ENCODE data around the gene NSMF.
"Not testable (repeated sequence)": the region's sequence is repeated elsewhere in the genome, so short reads cannot be mapped to it uniquely, and the experiment has no call there.

NSMF gene

DNA sequence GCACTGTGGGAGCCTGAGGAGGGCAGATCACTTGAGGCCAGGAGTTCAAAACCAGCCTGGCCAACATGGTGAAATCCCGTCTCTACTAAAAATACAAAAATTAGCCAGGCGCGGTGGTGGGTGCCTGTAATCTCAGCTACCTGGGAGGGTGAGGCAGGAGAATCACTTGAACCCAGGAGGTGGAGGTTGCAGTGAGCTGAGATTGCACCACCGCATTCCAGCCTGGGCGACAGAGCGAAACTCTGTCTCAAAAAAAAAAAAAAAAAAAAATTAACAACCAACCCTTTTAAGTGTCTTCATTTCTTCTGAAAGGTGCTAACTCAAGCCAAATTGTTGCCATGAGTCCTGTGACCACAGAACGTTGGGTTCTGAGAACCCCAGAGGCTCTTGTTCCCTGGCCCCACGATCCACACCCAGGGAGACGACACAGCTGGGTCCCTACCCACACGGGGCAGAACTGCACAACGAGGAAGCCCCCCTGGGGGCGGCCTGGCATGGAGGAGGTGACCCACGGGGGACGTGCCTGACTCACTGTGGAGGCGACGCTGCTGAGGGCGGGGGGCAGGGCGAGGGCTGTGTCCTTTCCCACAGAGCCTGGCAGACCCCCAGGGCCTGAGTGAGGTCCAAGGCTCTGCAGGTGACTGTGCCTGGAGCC, 48.8 kb downstream of the NSMF start:
- DNase-seq, result not testable (repeated sequence)

DNA sequence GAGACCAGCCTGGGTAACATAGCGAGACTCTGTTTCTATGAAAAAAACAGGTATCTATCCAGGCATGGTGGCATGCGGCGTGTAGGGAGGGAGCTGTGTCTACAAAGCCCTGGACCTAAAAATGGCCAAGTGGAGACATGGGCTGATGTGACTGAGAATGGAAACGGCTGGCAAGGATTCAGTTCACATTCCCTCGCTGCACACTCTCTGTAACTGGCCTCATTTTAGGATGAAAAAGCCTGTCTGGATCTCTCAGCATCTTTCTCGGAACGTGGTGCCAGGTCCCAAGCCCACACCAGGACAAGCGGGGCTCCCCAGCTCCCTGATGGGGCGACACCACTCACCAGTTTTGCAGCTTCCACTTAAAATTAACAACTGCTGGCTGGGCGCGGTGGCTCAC, 49.6 kb downstream of the NSMF start:
- no peak for DNase-seq

DNA sequence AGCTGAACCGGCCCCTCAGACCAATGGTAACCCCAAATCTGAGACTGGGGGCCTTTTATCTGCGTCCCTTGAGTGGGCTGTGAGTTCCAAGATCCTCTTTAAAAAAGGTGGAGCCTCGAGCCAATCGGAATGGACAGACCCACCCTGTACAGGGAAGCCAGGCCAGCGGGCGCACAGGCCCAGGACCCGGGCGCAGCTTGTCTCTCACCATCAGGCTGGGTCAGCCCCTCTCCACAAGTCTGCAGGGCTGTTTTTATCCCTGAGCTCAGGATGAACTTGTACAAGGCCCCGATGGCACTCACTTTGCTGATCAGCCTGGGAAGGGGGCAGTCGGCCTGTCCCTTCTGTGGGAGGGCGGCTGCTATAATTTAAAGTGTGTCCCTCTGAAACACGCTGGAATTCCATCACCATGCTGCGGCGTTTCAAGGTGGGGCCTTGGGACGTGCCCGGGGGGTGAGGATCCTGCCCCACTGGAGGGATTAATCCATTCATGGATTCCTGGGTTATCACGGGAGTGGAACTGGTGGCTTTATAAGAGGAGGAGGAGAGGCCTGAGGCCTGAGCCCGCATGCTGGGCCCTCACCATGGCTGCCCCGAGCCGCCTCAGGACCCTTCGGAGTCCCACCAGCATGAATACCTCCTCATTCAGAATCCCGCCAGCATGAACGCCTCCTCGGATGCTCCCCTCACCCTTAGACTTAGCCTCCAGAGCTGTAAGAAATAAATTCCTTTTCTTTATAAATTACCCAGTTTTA, 50.3 kb downstream of the NSMF start:
- DNase-seq, result no peak

DNA sequence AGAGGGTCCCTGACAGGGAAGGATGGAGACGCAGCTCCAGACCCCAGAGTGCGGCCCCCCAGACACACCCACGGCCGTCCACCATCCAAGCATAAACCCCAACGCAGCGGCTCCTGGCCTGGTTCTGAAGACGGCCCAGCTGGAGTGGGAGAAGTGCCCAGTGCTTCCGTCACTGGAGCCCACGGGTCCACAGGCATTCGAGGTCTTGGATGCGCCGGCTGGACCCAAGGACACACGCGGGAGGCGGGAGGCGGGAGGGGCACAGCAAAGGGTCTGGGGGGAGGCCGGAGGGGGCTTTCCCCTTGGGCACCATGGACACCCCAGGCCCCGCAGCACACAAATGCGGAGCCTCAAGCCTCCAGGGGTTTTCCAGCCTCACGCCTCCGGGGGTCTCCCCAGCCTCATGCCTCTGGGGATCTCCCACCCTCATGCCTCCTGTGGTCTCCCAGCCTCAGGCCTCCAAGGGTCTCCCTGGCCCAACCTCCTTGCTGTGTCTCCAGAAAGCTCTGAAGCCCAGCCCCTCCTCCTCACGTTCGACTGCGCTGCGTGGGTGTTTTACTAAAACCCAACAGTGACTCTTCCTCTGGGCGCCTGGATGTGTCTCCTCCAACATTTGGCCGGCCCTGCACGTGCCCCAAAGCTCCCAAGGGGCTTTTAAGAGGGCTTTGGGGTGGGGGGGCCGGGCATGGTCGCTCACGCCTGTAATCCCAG, 51.4 kb downstream of the NSMF start:
- DNase-seq, result no peak

DNA sequence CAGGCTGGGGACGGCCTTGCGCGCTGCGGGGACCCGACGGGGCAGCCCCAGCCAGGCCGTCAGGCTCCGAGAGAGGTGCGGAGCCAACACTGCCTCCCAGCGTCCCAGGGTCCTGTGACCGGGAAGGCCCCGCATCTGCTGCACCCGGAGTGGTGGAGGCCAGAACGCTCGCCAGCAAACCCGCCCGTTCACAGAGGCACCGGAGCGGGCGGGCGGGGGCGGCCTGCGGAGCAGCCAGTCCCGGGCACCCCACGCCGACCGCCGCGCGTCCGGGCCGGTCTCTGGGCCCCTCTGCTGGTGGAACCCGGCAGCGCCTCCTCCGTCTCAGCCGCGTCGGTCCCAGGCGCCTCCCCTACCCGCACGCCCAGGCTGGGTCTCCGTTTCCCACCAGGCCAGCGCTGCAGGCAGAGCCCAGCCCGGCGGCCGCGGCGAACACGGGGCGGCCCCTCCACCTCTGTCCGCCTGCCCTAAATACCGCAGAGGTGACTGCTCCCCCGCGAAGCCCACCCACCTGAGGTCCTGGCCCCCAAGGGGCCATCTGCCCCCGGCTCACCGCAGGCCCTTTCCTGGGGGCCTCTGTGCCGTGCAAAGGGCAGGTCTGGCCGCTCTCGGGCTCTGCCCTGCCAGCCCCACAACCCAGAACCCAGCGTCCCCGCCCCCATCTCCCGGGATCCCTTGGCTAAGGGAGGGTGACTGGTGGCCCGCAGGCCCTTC, 52.1 kb downstream of the NSMF start:
- DNase-seq, result peak; percentile 58 to 68

DNA sequence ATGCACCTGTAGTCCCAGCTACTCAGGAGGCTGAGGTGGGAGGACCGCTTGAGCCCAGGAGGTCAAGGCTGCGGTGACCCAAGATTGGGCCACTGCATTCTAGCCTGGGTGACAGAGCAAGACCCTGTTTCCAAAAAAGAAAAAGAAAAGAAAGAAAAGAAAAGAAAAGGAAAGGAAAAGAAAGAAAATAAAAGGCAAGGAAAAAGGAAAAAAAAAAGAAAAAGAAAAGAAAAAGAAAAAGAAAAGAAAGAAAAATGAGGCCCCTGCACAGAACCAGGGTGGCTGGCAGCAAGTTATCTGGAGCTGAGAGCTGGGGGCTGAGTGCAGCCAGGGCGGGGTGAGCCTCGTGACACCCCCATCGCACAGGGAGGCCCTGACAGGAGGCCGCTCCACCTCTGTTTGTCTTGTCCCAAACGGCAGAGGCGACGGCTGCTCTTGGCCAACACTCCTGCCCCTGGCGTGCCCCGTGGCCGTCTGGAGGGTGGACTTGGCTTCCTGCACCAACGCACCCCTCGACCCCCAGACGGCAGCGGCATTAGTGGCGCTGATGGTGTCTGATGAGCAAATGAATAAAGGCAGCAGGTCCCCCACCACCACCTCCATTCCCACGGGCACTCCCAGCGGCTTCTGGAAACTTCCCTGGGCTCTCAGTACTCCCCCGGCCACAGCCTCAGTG, 52.9 kb downstream of the NSMF start:
- DNase-seq, result no peak

DNA sequence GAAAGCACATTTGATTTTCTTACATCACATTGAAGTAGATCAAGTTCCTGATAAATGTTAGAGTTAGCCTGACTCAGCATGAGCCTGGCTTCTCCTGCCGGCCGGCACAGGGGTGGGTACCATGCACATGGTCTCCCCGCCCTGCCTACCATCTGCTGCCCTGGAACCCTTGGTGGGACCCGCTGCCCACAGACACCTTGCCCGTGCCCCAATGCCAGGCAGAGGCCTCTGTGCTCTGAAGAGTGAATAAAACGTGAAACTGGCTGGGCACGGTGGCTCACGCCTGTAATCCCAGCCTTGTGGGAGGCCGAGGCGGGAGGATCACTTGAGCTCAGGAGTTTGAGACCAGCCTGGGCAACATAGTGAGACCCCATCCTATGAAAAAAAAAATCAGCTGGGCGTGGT, 53.5 kb downstream of the NSMF start:
- no peak for DNase-seq

DNA sequence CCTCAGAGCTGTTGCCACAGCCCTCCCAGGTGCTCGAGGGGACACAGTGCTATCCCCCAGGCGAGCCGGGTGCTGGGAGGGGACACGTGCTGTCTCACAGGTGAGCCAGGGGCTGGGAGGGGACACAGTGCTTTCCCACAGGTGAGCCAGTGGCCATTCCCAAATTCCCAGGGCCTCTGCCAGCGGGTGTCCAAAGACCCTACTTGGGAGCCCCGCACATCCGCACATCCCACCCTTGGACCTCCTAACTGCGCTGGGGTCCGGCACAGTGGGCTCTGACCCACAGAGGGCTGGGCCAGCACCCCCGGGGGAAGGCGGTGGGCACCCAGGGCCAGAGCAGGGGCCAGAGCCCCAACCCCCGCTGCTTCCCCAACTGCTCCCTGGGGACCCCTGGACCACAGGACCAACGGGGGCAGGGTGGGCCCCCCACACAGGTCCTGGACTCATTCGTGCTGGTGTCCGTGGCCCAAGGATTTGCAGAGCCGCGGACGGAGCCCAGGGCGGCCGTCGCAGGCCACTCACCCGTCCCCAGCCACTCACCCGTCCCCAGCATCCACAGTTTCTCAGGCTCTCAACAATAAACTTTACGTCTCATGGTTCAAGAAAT, 54.1 kb downstream of the NSMF start:
- no peak for DNase-seq

DNA sequence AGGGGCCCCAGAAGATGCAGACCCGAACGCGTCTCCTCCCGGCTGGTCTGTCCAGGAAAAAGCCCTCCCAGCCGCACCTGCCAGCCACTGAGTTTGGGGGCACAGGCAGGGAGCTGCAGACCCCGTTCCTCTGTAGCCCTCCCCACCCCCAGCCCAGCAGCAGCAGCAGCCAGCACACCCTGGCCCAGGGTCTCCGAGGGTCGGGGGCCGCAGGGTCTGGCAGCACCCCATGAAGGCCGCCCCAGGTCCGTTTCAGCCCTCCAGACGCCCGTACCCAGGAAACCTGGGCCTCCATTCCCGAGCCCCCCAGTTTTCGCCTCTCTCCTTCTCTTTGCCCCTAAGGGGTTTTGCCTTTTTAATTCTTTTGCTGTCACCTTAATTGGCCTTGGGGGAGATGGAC, 55.9 kb downstream of the NSMF start:
- no peak for DNase-seq

DNA sequence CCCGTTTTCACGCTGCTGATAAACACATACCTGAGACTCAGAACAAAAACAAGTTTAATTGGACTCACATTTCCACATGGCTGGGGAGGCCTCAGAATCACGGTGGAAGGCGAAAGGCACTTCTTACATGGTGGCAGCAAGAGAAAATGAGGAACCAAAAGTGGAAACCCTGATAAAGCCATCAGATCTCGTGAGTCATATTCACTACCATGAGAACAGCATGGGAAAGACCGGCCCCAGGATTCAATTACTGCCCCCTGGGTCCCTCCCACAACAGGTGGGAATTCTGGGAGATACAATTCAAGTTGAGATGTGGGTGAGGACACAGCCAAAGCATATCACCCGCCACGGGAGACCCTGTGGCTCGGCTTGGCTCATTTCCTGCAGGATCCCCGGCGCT, 56.4 kb downstream of the NSMF start:
- no peak for DNase-seq

DNA sequence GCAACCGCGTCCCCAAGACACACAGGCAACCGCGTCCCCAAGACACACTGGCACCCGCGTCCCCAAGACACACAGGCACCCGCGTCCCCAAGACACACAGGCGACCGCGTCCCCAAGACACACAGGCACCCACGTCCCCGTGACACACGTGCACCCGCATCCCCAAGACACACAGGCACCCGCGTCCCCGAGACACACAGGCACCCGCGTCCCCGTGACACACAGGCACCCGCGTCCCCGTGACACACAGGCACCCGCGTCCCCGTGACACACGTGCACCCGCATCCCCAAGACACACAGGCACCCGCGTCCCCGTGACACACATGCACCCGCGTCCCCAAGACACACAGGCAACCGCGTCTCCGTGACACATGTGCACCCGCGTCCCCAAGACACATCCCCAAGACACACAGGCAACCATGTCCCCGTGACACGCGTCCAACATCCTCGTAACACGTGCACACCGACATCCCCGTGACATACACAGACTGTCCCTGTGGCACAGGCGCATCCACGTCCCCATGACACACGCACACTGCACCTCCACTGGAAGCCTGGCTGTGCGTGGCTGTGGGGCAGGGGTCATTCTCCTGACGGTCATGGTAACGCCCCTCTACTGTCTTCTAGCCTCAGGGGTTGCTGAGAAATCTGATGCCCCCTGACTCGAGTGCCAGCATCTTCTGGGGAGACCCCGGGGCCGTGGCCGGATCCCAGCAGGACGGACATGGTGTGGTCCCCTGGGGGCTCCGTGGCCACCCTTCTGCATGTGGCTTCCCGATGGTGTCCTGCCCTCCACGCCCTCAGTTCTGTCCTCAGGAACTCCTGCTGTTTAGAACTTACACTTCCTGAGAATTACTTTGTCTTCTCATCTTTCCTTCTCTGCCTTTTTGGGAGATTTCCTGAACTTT, 60.3 kb downstream of the NSMF start:
- DNase-seq, result no peak

DNA sequence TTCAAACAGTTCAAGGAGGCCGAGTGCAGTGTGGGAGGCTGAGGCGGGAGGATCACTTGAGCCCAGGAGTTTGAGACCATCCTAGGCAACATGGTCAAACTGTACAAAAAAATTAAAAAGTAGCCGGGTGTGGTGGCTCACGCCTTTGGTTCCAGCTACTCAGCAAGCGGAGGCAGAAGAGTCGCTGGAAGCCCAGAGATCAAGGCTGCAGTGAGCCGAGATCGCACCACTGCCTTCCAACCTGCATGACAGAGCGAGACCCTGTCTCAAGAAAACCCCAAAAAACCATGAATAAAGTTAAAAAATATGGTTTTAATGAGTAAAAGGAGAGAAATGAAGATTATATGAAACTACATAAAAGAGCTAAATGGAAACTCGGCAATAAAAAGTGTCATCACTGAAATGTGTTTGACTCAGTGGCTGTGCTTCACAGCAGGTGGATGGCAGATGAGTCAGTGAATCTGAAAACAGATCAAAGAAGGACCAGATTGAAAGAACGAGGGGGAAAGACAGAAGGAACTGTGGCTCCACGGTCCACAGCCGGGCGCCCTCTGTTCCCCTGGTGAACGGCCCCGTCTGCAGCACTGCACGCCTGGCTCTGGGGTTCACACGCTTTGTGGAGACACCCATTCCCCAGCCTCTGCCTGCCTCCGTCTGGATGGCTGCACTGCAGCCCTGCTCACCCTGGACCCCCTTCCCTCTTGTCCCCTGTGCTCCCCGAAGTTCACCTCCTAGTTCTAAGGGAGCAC, 61.3 kb downstream of the NSMF start:
- peak in 1 of 2 experiments; percentile 27 for DNase-seq
